ENCODE measurements around the gene SLC33A1. TPM values are rescaled to one million over a fixed set of nuclear protein-coding genes. Genes with fewer than 3 reads are reported as not detected.

SLC33A1 gene
- total RNA-seq, 2 experiments from 2014 or later, result 18.5 to 19.8 TPM

GRCh38 chr3:155809181-155809580 lies 45.0 kb downstream of the SLC33A1 start:
- no peak for DNase-seq
- TF ChIP-seq CTCF (IDR thresholded peaks at IDR 0.05), result no peak
- intact Hi-C loops (cut with micrococcal nuclease), result loop anchor here (5.0 kb wide), 1 partner anchor 43 kb away; the partner anchor contains the start of gene SLC33A1
- no peak overlapping the region for H3K4me3 Mint-ChIP-seq
- POLR2A ChIA-PET, result no interaction called here
- no peak overlapping the region for H3K27ac Mint-ChIP-seq
- no peak for ATAC-seq
- peaks cover 9% of the 10 kb centered on the region for H3K27me3 Mint-ChIP-seq
- CTCF ChIA-PET, result interaction anchor here (1.8 kb wide), 1 partner anchor 24 kb away, joined by 3 read pairs; no protein-coding TSS in a partner anchor
- no peaks in the 10 kb centered on the region for H3K9me3 Mint-ChIP-seq
- H3K4me1 Mint-ChIP-seq (ENCODE audit: low read depth), result peaks cover 10% of the 10 kb centered on the region
- no peaks in the 10 kb centered on the region for H3K36me3 Mint-ChIP-seq (ENCODE audit: low read depth)

GRCh38 chr3:155807823-155808222 lies 46.4 kb downstream of the SLC33A1 start:
- POLR2A ChIA-PET, result no interaction called here
- TF ChIP-seq CTCF (IDR thresholded peaks at IDR 0.05), result no peak
- Mint-ChIP-seq H3K27me3 (peaks cover 9% of the 10 kb centered on the region), H3K36me3 (ENCODE audit: low read depth) (peaks cover 4% of the 10 kb centered on the region), H3K27ac (no peak overlapping the region), H3K4me3 (no peak overlapping the region), H3K9me3 (no peaks in the 10 kb centered on the region), H3K4me1 (ENCODE audit: low read depth) (peaks cover 10% of the 10 kb centered on the region)
- intact Hi-C loops (cut with micrococcal nuclease), result loop anchor here (5.0 kb wide), 1 partner anchor 44 kb away; the partner anchor contains the start of gene SLC33A1
- ATAC-seq (no peak), DNase-seq (no peak)
- CTCF ChIA-PET, result interaction anchor here (1.4 kb wide), 1 partner anchor 145 kb away, joined by 3 read pairs; no protein-coding TSS in a partner anchor

- peak; percentile 98 for ATAC-seq
- peak; percentile 79 for DNase-seq
- H3K36me3 Mint-ChIP-seq (ENCODE audit: low read depth), result peaks cover 11% of the 10 kb centered on the region
- CTCF ChIA-PET, result interaction anchor here (0.6 to 2.8 kb wide), 63 partner anchors 9 to 1496 kb away, joined by 3 to 51 read pairs (median 5); partner anchors contain the start of gene GMPS
- peaks cover 18% of the 10 kb centered on the region for H3K4me1 Mint-ChIP-seq (ENCODE audit: low read depth)
- H3K9me3 Mint-ChIP-seq, result no peaks in the 10 kb centered on the region
- intact Hi-C loops (cut with micrococcal nuclease), result loop anchor here (5.0 kb wide), 1 partner anchor 46 kb away; the partner anchor contains the start of gene SLC33A1
- peak within 1 kb of the TSS; percentile 86 for H3K4me3 Mint-ChIP-seq
- H3K27me3 Mint-ChIP-seq, result peaks cover 9% of the 10 kb centered on the region
- peak within 1 kb of the TSS; percentile 88 for H3K27ac Mint-ChIP-seq
- peak; percentile 85 for TF ChIP-seq CTCF (IDR thresholded peaks at IDR 0.05)
- POLR2A ChIA-PET, result interaction anchor here (0.5 to 2.3 kb wide), 11 partner anchors 10 to 315 kb away, joined by 3 to 18 read pairs (median 3); partner anchors contain the start of genes GMPS and SLC33A1
Observed at GRCh38 chr3:155805802-155806618, 48.2 kb downstream of the SLC33A1 start, which contains the start of gene C3orf33. TSS of gene C3orf33 (minus strand) at chr3:155806278. CDS start at chr3:155806252, 26 bp downstream.

GRCh38 chr3:155805204-155805801 lies 48.9 kb downstream of the SLC33A1 start:
- Mint-ChIP-seq H3K4me3 (peak overlapping the region; percentile 86), H3K36me3 (ENCODE audit: low read depth) (peaks cover 14% of the 10 kb centered on the region), H3K4me1 (ENCODE audit: low read depth) (peaks cover 22% of the 10 kb centered on the region), H3K27ac (peak overlapping the region; percentile 88), H3K9me3 (no peaks in the 10 kb centered on the region), H3K27me3 (peaks cover 6% of the 10 kb centered on the region)
- POLR2A ChIA-PET, result interaction anchor here (0.7 to 2.3 kb wide), 9 partner anchors 11 to 85 kb away, joined by 3 to 18 read pairs (median 3); partner anchors contain the start of genes GMPS and SLC33A1
- no peak for TF ChIP-seq CTCF (IDR thresholded peaks at IDR 0.05)
- intact Hi-C loops (cut with micrococcal nuclease), result loop anchor here (5.0 kb wide), 1 partner anchor 47 kb away; the partner anchor contains the start of gene SLC33A1
- CTCF ChIA-PET, result interaction anchor here (0.6 to 2.8 kb wide), 56 partner anchors 9 to 347 kb away, joined by 3 to 51 read pairs (median 5); partner anchors contain the start of gene GMPS
- no peak for DNase-seq
- ATAC-seq, result peak; percentile 19
